Skeletal muscle tissue (tissue), 4 donors: Measurements from ENCODE around the gene MICAL3. TPM values are rescaled to one million over a fixed set of nuclear protein-coding genes. Genes with fewer than 3 reads are reported as not detected.

ENCODE experiments used
- H3K27ac ChIP-seq: one replicate; pipeline ENCODE4 v1.7.0; 2013; ENCODE audit warnings: mild to moderate bottlenecking, low read depth, low read length, inconsistent platforms
- H3K27me3 ChIP-seq, 3 donors: one replicate each; pipeline ENCODE4 v1.7.0; 2013; ENCODE audit warnings: low read length in 3 of 3; ENCODE audit not compliant: control insufficient read depth in 3 of 3, insufficient read depth in 3 of 3
- H3K36me3 ChIP-seq, 3 donors: one replicate each; pipeline ENCODE4 v1.7.0; 2013; ENCODE audit warnings: low read length in 3 of 3; ENCODE audit not compliant: control insufficient read depth in 3 of 3, insufficient read depth in 3 of 3
- H3K4me1 ChIP-seq, 3 donors: one replicate each; pipeline ENCODE4 v1.7.0; 2013; ENCODE audit warnings: low read length in 3 of 3, mild to moderate bottlenecking in 3 of 3; ENCODE audit not compliant: control insufficient read depth in 3 of 3, insufficient read depth in 3 of 3
- H3K4me3 ChIP-seq, 3 donors: one replicate each; pipeline ENCODE4 v1.7.0; 2013; ENCODE audit warnings: low read length in 3 of 3
- H3K9ac ChIP-seq, 3 donors: one replicate each; pipeline ENCODE4 v1.7.0; 2013; ENCODE audit warnings: low read length in 3 of 3, mild to moderate bottlenecking in 3 of 3, moderate library complexity in 2 of 3, low read depth in 1 of 3
- H3K9me3 ChIP-seq, 3 donors: one replicate each; pipeline ENCODE4 v1.7.0; 2013; ENCODE audit warnings: low read length in 3 of 3; ENCODE audit not compliant: control insufficient read depth in 3 of 3
- total RNA-seq: library from RNA; depleted of rRNA; stranded (reverse); fragments of >200 nt; gene quantifications from one replicate; pipeline ENCODE4 v1.2.3, GENCODE V29; 2014
- donor health status: Osteomylitis.

Gene MICAL3
- total RNA-seq, 1 donor from 2014 or later = 20.9 TPM

DNA sequence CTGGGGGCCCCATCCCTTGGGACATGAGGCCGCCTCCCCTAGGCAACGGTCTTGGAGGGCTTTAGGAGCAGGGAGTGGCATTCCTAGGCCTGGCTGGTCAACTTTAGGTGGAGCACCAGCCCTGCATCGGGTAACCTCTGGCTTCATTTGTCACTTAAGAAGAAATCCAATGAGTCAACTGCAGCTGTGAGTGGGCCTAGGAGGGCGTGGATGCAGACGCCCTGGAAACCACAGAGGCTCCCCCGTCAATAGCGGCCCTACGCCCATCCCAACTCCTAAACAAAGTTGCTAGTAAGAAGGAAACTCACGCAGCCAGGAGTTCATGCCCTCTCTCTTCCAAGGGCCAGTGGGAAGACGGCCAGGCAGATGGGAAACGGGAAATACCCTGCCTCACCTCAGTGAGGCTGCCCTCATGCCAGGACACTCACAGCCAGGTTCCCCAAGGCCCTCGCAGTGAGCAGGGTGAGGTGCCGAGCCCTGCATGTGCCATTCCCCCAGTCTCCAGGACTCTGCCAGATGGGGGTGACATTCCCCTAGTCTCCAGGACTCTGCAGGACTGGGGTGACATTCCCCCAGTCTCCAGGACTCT, 270.9 kb downstream of the MICAL3 start:
- Histone ChIP-seq H3K36me3 (no peaks in the 10 kb centered on the region), H3K9me3 (no peaks in the 10 kb centered on the region), H3K9ac (no peak overlapping the region), H3K27ac (no peak overlapping the region), H3K4me3 (no peak overlapping the region), H3K4me1 (no peaks in the 10 kb centered on the region), H3K27me3 (no peaks in the 10 kb centered on the region)

DNA sequence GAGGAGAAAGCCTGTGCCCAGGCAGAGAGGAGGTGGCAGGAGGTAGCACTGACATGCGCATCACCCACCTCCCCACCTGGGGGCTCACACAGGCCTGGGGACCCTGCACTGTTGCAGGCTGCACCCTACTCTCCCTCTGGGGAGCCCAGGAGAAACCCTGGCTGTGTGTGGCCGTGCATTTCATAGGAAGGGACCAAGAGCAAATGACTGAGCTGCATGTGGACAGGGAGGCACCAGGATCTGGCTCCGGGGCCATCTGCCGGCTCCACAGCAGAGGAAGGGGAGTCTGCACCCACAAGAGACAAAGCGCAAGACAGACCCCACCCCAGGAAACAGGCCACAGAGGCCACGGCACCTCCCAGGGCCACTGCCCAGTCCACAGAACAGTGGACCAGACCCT, 272.8 kb downstream of the MICAL3 start:
- H3K4me1 ChIP-seq = no peaks in the 10 kb centered on the region
- H3K36me3 ChIP-seq = no peaks in the 10 kb centered on the region
- no peak overlapping the region for H3K4me3 ChIP-seq
- H3K27me3 ChIP-seq = no peaks in the 10 kb centered on the region
- no peaks in the 10 kb centered on the region for H3K9me3 ChIP-seq
- no peak overlapping the region for H3K27ac ChIP-seq
- H3K9ac ChIP-seq = no peak overlapping the region

DNA sequence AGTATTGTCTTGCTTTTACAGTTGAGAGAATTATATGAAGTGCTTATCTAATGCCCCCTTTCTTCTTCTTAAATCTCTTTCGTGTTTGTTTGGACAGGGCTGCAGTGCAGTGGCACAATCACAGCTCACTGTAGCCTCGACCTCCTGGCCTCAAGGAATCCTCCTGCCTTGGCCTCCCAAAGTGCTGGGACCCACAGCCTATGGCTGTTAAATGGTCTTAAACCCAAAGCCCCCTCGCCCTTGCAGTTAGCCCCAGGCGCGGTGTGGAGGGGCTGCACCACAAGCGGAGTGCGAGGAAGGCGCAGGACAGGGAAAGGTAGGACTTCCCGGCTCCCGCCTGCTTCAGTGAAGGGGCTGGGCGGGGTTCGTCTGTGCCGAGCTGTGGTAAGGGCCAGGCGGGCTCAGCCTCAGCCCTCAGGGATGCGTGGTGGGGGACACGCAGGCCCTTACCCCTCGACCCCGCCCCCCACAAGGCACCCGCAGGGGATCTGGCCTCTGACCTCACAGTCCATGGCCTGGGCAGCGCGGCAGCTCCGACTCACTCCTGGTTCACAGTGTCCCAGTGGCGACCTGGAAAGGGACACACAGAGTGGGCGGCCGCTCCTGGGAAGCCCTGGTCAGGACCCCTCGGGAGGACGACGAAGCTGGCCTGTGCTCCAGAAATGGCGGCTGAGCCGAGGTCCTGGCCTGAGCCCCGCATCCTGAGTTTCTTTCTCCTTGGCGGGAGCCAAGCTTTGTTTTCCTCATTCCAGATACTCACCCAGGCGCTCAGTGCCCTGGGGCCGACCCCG, 274.6 kb downstream of the MICAL3 start:
- Histone ChIP-seq H3K9ac (no peak overlapping the region), H3K4me1 (peaks cover 0 to under 1% (median 0%) of the 10 kb centered on the region in 3 donors), H3K27ac (no peak overlapping the region), H3K27me3 (no peaks in the 10 kb centered on the region), H3K9me3 (no peaks in the 10 kb centered on the region), H3K4me3 (no peak overlapping the region), H3K36me3 (no peaks in the 10 kb centered on the region)

DNA sequence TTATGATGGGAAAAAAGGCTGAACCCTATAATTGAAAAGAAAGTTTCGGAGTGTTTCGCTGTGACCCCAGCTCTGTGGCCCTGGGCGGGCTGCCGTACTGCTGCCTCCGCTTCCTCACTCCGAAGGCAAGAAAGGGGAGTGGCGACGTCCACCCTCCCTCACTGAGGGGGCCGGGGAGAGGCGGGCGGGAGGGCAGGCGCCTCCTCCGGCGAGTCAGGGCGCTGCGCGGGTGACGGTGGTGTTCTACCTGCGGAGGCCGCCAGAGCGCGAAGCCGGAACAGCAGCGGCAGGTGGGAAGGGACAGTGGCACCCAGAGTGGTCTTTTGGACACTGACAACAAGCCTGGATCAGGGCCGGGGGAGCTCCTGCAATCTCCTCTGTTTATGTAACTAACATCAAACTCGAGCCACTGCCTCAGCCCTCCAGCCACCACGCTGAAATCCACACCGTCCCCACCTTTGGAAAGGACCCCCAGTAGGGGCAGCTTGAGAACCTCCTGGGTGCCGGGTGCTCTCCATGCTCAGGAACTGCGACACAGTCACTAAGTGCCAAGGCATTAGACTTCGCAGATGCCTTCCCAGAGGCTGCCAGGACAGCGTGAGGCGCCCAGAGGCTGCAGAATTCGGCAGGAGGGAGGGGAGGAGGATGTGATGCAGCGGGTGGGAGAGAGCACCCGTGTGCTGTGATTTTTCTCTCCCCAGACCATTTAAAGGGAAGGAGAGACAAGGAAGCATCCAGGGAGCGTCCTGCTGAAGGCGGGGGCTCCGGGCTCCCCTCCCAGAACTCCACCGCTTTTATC, 275.6 kb downstream of the MICAL3 start:
- H3K27ac ChIP-seq = no peak overlapping the region
- no peaks in the 10 kb centered on the region for H3K36me3 ChIP-seq
- no peaks in the 10 kb centered on the region for H3K9me3 ChIP-seq
- H3K4me3 ChIP-seq = no peak overlapping the region
- H3K4me1 ChIP-seq = peaks cover 9 to 10% (median 10%) of the 10 kb centered on the region in 3 donors
- H3K27me3 ChIP-seq = no peaks in the 10 kb centered on the region
- H3K9ac ChIP-seq = no peak overlapping the region

DNA sequence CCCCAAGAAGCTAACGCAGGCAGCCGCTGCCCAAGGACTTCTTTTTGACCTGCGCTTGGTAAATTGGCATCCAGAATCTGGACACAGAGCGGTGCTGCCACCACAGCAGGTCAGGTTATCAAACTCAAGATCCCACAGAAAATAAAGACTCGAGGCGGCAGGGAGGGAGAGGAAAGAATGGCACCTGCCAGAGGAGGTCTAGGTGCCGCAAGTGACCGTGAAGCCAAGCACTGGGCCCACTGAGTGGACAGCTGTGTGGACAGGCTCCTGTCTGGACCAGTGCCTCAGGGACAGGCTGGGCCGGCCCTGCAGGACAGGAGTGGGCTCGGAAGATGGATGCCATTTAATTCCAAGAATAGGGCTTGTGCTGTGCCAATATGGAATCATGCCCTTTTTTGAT, 277.4 kb downstream of the MICAL3 start:
- Histone ChIP-seq H3K4me1 (peaks cover 11 to 21% (median 18%) of the 10 kb centered on the region in 3 donors), H3K4me3 (no peak overlapping the region), H3K27me3 (no peaks in the 10 kb centered on the region), H3K36me3 (no peaks in the 10 kb centered on the region), H3K9ac (no peak overlapping the region), H3K9me3 (no peaks in the 10 kb centered on the region), H3K27ac (no peak overlapping the region)

DNA sequence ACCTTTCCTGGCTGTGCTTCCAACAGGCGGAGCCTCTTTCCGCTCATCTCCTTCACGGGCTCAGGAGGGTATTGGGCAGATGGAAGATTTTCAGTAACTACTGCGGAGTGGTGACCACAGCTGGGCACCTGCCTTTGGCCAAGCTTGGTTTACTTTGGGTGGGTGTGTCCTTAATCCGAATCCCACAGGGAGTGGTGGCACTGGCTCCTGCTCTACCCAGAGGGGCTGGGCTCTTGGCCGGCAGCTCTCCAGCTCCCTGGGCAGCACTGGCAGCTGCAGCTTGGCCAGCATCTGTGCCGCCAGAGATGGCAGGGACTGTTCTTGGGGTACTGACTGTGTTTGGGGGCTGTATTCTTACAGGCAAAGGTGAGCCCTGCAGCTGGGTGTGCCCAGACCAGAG, 279.9 kb downstream of the MICAL3 start:
- peaks cover 11 to 21% (median 18%) of the 10 kb centered on the region in 3 donors for H3K4me1 ChIP-seq
- no peaks in the 10 kb centered on the region for H3K9me3 ChIP-seq
- no peak overlapping the region for H3K27ac ChIP-seq
- no peaks in the 10 kb centered on the region for H3K36me3 ChIP-seq
- no peak overlapping the region for H3K4me3 ChIP-seq
- H3K9ac ChIP-seq = peak overlapping the region in 1 of 3 donors; percentile 43
- H3K27me3 ChIP-seq = no peaks in the 10 kb centered on the region

DNA sequence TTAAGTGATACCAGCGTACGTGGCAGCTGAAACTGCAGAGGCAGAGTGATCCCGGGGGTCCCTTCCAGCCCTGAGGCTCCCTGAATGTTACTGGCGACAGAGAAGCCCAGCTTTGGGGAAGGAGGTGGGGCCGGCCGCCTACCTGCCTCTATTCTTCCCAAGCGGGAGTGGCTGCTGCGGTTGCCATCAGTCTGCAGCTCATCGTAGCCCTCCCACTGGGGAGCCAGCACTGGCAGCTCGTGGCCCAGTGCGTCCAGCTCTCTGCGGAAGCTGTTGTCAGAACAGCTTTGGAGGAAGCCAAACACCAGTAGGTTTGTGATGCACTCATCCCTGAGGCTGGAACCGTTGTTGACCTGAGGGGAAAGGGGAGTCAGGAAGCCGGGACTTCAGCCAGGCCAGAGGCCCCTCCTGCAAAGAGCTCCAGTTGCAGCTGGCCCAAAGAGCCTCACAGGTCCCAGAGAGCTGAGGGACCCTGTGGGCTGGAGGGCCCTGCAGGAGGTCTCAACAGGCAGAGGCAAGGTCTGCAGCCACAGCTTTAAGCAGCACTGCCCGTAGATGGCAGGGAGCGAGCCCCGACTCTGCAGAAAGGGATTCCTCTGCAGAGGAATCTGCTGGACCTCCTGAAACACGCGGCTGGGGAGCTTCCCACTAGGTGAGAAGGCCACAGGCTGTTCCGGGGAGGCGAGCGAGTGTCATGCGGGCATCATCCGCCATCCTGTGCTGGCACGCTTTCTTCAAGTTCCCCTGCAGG, 280.5 kb downstream of the MICAL3 start:
- Histone ChIP-seq H3K36me3 (no peaks in the 10 kb centered on the region), H3K9me3 (no peaks in the 10 kb centered on the region), H3K4me1 (peaks cover 11 to 26% (median 18%) of the 10 kb centered on the region in 3 donors), H3K27me3 (no peaks in the 10 kb centered on the region), H3K9ac (peak overlapping the region in 2 of 3 donors; percentile 43 to 45), H3K27ac (no peak overlapping the region), H3K4me3 (no peak overlapping the region)

DNA sequence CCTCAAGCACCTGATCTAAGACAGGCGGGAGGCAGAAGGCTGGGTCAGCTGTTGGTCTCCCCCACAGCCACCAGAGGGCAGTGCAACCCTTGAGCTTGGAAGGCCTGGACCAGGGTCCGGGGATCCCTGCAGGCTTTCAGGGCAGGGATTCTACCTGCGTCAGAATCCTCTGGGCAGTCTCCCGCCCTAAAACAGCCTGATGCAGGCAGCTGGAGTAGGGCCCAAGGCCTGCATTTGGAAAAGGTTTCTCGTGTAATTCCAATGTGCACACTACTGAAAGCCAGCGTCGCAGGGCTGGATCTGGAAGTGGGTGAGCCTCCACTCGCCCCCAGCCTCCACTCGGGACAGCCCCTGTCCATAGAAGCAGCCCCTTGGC, 281.8 kb downstream of the MICAL3 start:
- Histone ChIP-seq H3K9me3 (no peaks in the 10 kb centered on the region), H3K4me1 (peaks cover 11 to 29% (median 18%) of the 10 kb centered on the region in 3 donors), H3K27me3 (no peaks in the 10 kb centered on the region), H3K36me3 (peaks cover 0 to 4% (median 0%) of the 10 kb centered on the region in 3 donors), H3K9ac (peak overlapping the region in 1 of 3 donors; percentile 33), H3K4me3 (no peak overlapping the region), H3K27ac (no peak overlapping the region)

DNA sequence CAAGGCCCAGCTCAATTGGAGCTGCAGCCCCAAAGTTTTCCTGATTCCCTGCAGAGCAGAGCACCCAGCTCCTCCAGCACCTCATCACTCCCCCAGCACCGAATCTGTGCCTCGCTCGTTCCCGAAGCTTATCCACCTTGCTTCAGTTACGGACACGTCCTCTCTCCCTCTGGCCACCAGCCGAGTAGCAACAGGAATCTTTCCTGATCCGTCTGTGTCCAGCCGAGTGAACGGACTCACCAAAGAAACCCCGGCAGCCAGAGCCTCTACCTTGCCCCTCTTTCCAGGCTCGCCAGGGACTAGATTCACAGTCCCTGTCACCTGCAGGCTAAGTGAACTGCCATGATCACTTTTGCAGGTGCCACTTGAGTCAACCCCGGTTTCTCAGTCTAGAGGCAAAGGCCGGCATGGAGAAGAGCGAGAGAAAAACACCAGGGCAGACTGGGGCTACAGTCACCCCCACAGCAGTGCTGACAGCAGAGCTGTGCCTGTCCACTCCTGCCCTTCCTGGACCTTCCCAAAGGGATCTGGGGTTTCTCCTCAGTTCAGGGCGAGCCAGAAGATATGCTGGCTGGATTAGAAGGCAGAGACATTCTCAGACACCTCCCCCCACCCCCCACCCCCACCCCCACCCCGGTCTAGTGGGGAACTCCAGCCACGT, 282.4 kb downstream of the MICAL3 start:
- H3K27me3 ChIP-seq = no peaks in the 10 kb centered on the region
- peaks cover 11 to 29% (median 18%) of the 10 kb centered on the region in 3 donors for H3K4me1 ChIP-seq
- no peaks in the 10 kb centered on the region for H3K9me3 ChIP-seq
- no peak overlapping the region for H3K9ac ChIP-seq
- H3K36me3 ChIP-seq = peaks cover 0 to 4% (median 0%) of the 10 kb centered on the region in 3 donors
- H3K4me3 ChIP-seq = no peak overlapping the region
- H3K27ac ChIP-seq = no peak overlapping the region
